Esophagus mucosa (tissue), 1 donor: ENCODE results near the gene PHLPP1. TPM values are rescaled to one million over a fixed set of nuclear protein-coding genes. Genes with fewer than 3 reads are reported as not detected.

ENCODE experiments used
- ATAC-seq: fragments of 200-7000 bp; cut with Tn5 transposase; one replicate; pipeline ENCODE4 v1.9.1; 2020
- total RNA-seq: library from RNA; stranded (reverse); gene quantifications from one replicate; pipeline ENCODE4 v1.2.4, GENCODE V29; 2023
- donor health status: DM: yes; HTN: yes; CAD: no.

PHLPP1 gene
- total RNA-seq, 1 donor from 2014 or later: 17.7 TPM

DNA sequence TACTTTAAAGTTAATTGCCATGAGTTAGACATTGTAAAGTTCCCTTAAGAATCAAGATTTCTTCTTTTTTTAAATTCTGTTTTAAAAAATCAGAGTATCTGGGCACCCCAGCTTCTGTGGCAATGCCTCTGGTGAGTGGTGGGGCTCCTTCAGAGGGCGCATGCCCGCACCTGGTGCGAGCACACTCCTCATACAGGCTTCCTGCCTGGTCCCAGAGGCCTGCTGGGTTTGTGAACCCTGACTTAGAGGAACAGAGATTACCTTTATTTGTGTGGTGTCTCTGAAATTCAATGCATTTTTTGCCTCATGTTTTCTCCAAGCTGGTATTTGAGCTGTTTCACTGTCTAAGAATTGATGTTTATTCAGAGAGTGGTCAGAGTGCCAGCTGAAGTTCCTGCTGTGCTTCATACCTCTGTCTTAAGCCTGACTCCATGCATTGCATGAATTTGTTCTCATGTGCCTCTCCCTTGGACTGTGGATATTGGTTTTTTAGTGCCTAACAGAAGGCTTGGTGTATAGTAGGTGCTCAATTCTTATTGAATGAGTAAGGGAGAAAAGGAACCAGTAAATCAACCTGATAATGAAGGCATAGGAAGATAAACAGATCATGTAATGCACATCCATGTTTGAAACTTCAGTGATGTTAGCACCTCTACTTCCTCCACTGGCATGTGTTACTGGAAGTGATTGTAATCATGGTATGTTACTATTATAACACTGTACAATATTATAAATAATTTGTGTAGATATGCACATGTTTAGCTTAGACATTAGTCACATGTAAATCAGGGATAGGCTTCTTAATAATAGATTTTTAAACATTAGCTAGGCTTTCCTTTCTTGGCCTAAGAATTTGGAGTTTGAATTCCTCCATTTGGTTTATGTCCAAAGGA lies 29.0 kb downstream of the PHLPP1 start:
- peak; percentile 54 for ATAC-seq

DNA sequence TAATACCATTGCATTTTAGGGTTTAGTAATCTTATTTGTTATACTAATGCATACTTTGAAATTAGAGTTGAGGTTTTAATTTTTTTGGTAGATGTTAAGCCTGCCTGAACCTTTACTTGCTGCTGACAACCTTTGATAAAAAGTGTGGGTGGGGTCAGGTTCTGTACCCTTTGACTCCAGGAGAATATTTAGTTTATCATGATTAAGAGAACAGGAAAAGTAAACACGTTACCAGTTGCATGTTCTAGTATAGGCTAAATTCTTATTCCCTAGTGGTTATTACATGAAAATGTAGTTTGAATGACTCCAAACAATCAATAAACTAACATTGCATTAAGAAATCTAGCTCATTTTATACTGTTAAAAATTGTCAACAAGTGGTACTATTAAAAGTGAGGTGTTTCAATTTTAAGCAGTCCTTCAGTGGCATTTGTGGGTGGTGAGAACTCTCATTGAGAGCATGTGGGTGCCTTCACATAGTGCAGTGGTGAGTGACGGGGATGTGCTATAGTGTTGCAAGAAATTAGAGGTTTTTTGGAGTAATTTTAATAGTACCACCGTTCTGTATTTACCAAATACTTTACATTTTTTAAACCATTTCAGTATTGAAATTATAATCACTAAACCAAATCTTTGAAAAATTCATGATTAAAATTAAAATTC lies 29.9 kb downstream of the PHLPP1 start:
- ATAC-seq: no peak

DNA sequence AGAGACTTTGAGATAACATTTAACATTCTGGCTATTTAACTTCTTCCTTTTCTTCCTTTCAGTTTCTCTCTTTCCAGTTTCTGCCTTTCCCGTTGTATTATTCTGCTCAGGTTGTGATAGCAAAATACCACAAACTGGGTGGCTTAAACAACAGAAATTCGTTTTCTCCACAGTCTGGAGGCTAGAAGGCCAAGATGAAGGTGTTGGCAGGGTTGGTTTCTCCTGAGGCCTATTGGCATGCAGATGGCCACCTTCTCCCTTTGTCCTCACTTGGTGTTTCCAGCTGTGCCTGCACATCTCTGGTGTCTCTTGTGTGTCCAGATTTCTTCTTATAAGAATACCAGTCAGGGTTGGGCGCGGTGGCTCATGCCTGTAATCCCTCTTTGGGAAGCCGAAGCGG lies 34.0 kb downstream of the PHLPP1 start:
- ATAC-seq: no peak

DNA sequence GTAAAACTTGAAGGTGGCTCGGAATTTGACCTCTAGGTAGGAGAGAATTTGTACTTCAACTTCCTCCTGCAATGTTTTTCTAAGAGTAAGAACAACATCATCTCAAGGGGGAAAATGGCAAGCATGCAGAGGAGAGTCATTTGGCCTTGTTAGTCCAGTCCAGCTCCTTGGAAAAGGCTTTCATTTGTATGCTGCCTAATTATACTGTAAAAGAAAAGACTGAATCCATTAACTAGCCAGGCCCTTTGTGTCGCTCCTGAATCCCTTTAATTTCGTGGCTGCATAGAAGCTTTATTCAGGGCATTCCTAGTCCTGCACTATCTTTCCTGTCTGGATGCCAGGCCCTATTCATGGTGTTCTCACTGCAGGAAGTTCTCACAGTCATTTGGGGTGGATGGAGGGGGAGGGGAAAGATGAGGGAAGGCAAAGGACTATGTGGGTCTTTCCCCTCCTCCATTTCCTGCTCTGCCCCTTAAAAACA lies 36.0 kb downstream of the PHLPP1 start:
- peak; percentile 23 for ATAC-seq

DNA sequence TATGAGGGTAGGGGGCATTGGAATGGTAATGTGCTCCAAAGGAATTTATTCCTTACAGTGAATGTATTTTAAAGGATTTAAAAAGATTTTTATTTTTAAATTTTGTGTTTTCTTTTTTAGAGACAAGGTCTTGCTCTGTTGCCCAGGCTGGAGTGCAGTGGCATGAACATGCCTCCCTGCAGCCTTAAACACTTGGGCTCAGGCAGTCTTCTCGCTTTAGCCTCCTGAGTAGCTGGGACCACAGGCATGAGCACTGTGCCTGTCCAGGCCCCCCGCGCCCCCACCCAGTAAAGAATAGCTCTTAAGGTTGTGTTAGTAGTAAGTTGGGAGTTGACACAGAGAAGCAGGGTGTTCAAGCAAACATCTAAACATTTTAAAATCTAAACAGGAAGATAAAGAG lies 36.6 kb downstream of the PHLPP1 start:
- ATAC-seq: no peak

DNA sequence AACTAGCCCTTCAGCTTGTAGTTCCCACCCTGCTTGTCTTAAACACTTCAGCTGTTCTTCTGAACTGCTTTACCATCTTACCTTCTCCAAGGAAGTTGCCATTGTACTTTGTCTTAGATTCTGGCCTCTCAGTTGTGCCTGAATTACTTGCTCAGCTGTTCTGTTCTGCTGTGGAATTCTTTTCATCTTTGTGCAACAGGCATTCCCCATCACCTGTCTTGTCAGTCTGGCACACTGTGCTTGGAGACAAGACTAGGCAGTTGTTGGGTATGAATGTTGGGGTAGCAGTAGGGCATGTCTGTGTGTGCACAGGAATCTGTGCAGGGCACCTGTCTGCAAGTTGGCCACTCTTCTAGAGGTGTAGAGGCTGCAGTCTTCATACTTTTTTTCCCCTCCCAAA lies 38.7 kb downstream of the PHLPP1 start:
- peak; percentile 37 for ATAC-seq

DNA sequence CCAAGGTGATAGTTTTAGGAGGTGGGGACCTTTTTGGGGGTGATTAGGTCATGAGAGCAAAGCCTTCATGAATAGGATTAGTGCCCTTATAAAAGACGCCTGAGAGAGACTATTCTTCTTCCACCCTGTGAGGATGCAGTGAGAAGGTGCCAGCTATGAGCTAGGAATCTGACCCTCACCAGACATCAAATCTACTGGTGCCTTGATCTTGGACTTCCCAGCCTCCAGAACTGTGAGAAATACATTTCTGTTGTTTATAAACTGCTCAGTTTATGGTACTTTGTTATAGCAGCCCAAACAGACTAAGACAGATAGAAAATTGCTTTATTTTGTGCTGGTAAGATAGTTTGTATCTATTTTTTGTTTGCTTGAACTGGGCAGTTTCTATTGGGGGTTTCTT lies 40.1 kb downstream of the PHLPP1 start:
- no peak for ATAC-seq

DNA sequence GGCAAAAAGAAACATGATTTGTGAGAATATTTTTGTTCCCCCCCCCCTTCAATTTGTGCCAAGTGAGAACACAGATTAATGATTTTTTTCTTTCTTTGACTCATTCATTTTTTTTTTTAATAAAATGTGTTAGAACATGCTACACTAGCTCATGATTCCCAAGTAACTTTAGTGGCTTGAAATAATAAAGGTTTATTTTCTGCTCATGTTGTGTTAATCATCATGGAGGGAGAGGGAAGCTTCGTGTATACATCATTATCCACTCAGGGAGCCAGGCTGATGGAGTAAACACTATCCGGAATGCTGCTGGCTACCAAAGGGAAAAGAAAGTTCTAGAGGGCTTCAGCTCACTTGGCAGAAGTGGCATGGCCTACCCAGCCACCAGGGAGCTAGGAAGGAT lies 40.6 kb downstream of the PHLPP1 start:
- ATAC-seq: no peak

DNA sequence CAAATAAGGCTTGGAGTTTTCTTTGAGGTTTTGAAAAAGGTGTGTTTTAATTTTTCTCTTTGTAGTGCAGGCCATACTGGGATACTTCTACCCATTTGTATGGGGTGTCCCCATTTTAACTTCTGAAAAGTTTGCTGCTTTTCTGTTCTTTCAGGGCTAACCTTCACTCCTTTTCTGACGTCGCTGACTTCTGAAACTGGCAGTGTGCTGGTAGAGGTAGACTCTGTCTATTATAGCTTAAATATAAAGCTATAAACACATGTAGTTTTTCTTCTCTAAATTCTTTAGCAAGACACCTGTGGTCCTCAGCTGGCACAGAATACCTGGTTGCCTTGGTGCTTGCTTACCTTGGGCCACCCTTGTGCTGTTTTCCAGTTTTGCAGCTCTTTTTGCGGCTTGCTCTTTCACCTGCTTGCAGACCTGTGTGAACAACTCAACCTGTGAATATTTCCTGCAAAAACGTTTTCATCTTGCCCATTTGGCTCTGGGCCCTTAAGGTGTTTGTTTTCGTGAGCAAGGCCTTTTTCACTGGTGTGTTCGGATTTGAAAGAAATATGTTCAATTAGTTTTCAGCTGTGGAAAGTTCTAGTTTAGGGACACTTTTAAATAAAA lies 42.2 kb downstream of the PHLPP1 start:
- no peak for ATAC-seq

DNA sequence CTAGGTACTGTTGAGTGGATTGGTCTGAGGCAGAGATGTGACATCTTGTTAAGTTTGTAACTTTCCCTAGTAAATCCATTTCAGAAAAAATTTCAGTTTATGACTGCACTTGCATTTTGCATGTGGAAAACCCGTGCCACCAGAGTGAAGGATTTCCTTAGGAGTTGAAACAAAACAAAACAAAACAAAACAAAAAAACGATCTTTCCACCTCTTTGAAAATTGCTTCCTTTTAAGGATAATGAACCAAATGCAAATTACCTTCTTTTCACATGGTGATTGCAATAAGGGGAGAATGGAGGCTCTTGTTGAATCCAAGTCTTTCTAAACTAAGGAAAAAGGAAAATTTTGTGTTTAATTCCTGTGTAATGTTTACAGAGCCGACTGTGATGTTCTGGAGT lies 43.2 kb downstream of the PHLPP1 start:
- no peak for ATAC-seq

DNA sequence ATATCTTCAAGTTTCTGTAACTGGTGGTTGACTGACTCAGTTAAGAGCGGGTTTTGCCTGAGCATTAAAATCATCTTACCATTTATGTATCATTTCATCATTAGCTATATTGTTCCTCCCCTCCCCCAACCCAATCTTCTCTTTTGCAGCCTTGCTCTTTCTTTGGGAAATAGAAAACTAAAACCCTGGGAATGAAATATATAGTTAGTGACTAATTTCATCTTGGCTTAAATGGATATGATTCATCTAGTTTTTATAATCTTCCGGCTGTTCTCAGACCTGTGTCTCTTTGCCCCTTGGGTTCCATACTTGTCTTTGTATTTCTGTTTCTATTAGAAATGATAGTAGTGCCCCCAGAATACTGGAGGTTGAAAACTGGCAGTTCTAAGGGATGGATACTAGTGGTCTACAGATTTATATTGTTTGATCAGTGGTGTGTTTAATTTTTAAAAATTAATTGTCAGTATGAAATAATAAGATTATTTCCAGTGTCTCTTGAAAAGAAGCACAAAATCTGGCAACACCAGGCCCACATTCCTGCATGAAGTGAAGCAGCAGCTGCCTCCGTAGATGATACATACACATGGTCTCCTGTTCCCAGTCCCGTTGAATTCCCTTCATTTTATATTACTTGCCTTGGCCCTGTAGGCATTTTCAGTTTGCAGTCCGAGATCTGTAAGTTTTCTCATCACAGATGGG lies 44.5 kb downstream of the PHLPP1 start:
- peak; percentile 35 for ATAC-seq

DNA sequence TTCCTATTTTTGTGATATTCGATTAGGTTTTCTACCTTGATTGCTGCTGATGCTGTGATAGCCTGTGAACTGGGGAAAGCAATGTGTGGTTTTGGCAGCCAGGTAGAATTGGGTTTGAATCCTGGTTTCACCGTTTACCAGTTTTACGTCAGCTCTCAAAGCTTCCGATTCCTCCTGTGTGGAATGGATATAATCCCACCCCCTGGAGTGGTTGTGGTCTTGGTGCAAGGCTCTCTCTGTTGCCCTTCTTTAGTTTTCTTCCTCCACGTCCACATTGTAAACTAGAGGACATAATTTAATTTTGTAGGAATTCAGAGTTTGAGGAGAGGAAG lies 45.0 kb downstream of the PHLPP1 start:
- ATAC-seq: no peak

DNA sequence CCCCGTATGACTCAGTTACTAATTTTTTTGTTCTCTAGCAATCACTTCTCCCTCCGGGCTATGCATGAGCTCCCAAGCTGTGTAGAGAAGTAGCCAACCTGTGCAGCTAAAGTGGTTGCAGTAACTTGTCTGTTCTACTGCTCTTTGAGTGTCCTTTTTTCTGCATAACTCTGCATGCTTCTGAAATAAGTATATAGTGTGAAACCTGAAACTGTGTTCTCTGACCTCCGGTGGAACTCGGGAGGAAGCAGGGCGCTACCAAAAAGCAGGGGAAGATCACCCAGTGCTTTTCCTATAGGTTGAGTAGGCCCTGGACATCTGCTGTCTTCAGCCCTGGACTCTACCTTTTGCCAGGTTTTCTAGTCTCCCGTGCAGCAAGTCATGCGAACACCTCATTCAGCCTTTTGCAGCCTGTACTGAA lies 47.8 kb downstream of the PHLPP1 start:
- ATAC-seq: peak; percentile 89

DNA sequence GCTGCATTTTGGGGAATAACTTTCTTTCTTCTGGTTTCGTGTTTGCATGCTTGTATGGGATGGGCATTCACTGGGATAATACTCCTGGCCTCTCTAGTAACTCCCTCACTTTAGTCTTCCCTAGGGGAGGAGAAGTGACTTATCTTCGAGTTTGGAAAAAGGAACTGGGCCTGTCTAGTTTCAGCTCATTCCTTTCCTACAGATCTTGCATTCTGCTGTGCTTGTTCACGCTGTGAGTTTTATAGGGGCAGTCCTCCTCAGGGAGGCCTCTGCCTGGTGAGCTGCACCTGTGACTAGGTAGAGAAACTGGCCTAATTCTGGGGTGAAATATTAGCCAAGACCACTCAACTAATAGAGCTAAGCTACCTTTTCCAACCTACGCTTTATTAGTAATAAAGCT lies 50.9 kb downstream of the PHLPP1 start:
- ATAC-seq: no peak

DNA sequence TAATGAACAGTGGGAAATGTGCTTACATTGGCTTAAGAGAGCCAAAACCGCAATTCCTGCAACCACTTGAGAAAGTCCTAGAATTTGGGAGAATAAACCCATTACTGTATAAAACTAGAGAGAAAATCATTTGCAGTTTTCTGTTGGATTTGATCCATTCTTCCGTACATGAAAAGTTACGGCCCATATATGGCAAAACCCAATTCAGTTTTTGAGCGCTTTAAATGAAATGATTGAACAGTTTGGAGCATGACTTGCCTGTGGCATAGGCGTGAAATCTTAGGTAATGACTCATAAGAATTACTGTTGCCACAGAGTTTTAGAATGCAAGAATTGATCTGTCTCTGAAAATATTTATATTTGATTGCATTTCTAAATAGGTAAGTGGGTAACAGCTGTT lies 52.0 kb downstream of the PHLPP1 start:
- ATAC-seq: peak; percentile 67

DNA sequence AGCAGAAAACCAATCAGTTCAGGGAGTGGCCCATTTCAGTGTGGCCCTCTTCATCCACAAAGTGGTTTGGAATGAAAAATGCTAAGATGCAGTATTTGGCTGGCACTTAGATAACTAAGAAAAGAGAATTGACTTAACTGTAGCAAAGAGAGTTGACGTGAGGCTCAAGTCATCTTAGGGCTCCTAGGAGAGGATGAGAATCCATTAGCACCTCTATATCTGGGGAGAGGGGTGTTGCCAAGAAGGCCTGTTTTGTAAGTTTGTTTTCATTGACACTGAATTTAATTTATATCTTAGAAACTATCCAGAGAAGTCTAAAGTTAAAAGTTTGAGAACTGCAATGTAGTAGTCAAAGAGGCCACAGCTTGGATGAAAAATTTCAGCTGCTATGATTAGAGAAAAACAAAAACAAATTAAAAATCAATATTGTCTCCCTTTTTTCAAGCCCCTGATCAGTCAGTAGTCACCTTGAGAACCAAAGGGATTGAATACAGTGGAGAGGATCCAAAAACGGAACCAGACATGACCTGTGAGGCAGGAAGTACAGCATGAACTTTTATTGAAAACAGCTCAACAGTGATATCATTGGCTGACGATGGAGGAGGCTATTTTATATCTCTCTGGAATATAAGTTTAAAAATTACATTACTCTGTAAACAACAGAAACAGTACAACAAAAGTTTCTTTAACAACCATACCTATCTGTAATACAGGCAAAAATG lies 52.7 kb downstream of the PHLPP1 start:
- no peak for ATAC-seq

DNA sequence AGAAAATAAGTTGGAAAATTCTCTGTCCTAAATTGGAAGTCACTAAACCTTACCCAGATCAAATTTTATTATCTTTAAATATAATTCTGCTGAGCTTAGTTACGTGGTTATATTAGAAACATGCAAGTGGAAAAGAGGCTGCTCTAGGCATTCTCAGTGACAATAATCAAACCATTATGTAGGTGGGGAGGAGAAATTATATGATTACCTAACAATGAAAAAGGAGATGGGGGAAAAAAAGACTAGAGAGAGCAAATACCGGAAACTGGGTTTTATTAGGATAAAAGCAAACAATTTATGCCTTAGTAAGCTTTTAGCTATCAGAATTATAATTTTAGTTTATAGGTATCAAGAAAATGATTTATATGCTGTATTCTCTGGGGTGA lies 53.2 kb downstream of the PHLPP1 start:
- ATAC-seq: no peak

DNA sequence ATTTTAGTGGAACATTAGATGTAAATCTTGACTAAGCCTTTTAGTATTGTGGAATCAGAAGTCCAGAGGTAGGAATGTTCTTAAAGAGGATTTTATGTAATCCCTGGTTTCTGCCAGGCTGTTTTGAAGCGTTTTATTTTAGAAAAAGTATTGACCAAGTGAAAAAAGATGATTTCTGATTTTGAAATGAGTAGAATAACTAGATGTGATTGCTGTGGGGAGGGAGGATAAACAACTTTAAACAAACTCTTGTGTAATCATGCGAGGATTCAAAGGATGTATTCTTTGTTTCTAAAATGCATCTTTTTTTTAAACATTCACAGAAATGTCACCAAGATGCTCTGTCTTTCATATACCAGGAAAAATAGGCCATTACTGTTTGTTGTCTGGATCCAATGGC lies 53.9 kb downstream of the PHLPP1 start:
- no peak for ATAC-seq

DNA sequence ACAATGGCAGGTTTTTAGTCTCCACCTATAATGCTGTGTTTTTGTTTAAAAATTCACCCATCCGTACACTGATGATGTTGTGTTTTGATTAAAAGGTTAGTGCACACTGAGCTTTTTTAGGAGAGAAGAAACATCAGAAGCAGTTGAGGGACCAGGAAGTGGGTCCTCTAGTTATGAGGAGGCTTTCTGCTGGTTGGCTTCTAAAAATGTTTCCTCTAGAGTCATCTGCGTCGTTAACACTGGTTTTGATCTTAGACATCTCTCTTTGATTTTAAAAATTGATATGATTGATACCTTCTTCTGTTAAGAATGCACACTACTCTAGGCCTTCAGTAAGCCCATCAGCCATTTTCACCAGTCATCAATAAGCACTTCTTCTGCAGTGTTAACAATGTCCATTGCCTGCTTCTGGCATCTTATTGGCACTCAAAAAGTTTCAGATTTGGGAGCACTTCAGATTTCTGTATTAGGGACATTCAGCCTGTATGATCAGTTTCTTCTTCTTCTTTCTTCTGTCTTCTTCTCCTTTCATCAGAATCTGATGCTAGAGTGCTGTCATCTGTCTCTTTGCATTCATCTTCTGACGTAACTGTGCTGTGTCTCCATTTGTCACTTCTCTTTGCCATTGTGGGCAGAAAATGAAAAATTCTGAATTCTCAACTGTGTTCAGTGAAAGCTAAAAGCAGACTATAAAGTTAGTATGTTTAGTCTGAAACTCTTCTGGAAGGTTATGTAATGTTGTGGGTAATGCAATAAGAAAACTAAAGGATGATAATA lies 56.3 kb downstream of the PHLPP1 start:
- no peak for ATAC-seq

DNA sequence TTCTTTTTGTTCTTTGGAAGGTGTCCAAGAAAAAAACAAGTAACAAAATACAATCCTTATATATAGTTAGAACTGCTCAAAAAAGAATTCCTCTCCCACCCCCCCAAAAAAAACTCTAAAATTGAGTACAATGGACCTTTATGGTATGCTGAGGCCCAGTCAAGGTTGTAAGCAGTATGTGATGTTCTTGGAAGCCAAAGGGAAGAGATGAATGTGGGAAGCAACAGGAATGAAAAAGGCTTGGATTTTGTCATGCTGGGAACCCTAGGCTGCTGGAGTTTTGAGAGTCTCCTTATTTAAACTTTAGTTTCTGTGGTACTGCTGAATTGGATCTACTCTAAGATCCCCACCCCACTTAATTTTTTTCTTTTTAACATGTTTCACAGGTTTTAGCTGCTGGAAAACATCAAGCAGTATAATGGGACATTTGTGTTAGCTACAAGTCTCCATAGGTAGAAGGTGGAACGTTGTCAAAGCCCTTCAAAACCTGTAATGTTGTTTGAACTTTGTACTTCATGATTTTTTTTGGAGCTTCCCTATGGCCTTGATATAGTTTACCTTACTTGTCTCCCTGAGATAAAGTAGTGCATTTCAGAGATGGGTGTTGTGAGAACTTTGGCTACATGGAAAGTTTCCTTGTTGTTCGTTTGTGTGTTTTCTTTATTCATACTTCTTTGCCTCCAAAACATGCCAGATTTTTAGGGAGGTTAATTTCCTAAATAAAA lies 57.7 kb downstream of the PHLPP1 start:
- no peak for ATAC-seq

DNA sequence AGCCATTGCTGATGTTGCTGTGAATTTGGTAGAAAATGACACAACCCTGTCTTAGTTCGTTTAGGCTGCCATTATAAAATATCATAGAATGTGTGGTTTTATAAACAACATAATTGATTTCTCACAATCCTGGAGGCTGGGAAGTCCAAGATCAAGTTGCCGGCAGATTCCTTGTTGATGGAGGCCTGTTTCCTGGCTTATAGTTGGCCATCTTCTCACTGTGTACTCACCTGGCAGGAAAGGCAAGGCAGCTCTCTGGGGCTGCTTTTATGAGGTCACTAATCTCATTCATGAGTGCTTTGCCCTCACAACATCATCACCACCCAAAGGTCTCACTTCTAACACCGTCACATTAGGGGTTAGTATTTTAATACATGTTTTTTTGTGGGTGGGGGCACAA lies 58.4 kb downstream of the PHLPP1 start:
- no peak for ATAC-seq
